B cell (primary cell): ENCODE data around the gene POLR2F. TPM values are rescaled to one million over a fixed set of nuclear protein-coding genes. Genes with fewer than 3 reads are reported as not detected.

Experiments used
- ATAC-seq: fragments of 200-7000 bp; cut with Tn5 transposase; one replicate; pipeline ENCODE4 v1.10.0; 2021; ENCODE audit warnings: low read depth, mild to moderate bottlenecking, moderate number of reproducible peaks, moderate library complexity
- CTCF ChIA-PET: fragments of 350-600 bp; sonication (Branson Sonifier 250); formaldehyde crosslinking; loops from one replicate; lab custom pipeline; 2021; ENCODE audit warnings: antibody characterized with exemption, inconsistent platforms; lab: Charles Lee
- POLR2A ChIA-PET: fragments of 350-600 bp; sonication (Branson Sonifier 250); formaldehyde crosslinking; loops from one replicate; lab custom pipeline; 2021; ENCODE audit warnings: antibody characterized with exemption; lab: Charles Lee
- DNase-seq: peaks from one replicate; pipeline ENCODE4 v3.0.0; 2013
- H2AFZ ChIP-seq: 2 replicates; pipeline ENCODE4 v1.6.1; 2012; ENCODE audit warnings: mild to moderate bottlenecking, low read depth, low read length; ENCODE audit not compliant: insufficient read depth, poor library complexity, severe bottlenecking
- H3K27ac ChIP-seq, 2 donors: 1 replicate in 1 of 2; 2 replicates in 1 of 2; pipeline ENCODE4 v1.5.1; 2012 to 2013; ENCODE audit warnings: low read length in 2 of 2, mild to moderate bottlenecking in 2 of 2, moderate library complexity in 1 of 2
- H3K27me3 ChIP-seq, 4 experiments: fragments of 200-600 bp in 1 of 4; sonication (generic) in 1 of 4; replicated peaks in 1 of 4; 1 replicate in 2 of 4; 2 replicates in 2 of 4; pipeline versions ENCODE4 v1.6.1 to v1.7.0; 2013 to 2016; ENCODE audit warnings: low read length in 3 of 4, mild to moderate bottlenecking in 2 of 4, mixed read lengths in 1 of 4, moderate library complexity in 1 of 4; ENCODE audit not compliant: insufficient read depth in 4 of 4, control insufficient read depth in 3 of 4; ENCODE audit errors: control extremely low read depth in 1 of 4
- H3K36me3 ChIP-seq, 2 experiments: replicated peaks in 1 of 2; 1 replicate in 1 of 2; 2 replicates in 1 of 2; pipeline versions ENCODE4 v1.6.1 to v1.7.1; 2013; ENCODE audit warnings: low read length in 1 of 2; ENCODE audit not compliant: insufficient read depth in 2 of 2, control insufficient read depth in 1 of 2; ENCODE audit errors: control extremely low read depth in 1 of 2, extremely low read depth in 1 of 2
- H3K4me1 ChIP-seq, 2 donors: fragments of 200-600 bp in 1 of 2; sonication (generic) in 1 of 2; 1 replicate in 1 of 2; 2 replicates in 1 of 2; pipeline versions ENCODE4 v1.5.1 to v1.6.1; 2013 to 2017; ENCODE audit warnings: low read length in 2 of 2; ENCODE audit not compliant: control insufficient read depth in 2 of 2, insufficient read depth in 2 of 2
- H3K4me2 ChIP-seq: replicated peaks from 2 replicates; pipeline ENCODE3; 2012; ENCODE audit warnings: mild to moderate bottlenecking, low read depth, low read length; ENCODE audit not compliant: poor library complexity, severe bottlenecking
- H3K4me3 ChIP-seq, 5 experiments: fragments of 200-600 bp in 1 of 5; sonication (generic) in 1 of 5; 1 replicate in 3 of 5; 2 replicates in 2 of 5; pipeline versions ENCODE4 v1.5.1 to v1.7.0; 2011 to 2016; ENCODE audit warnings: low read length in 4 of 5, mild to moderate bottlenecking in 4 of 5, low read depth in 2 of 5, control low read depth in 1 of 5, moderate library complexity in 1 of 5; ENCODE audit not compliant: insufficient read depth in 1 of 5; ENCODE audit errors: control extremely low read depth in 1 of 5, extremely low read depth in 1 of 5
- H3K79me2 ChIP-seq: fragments of 200-600 bp; sonication (generic); one replicate; pipeline ENCODE4 v1.6.0; 2016; ENCODE audit warnings: low read length; ENCODE audit not compliant: control insufficient read depth, insufficient read depth
- H3K9ac ChIP-seq: fragments of 200-600 bp; sonication (generic); 2 replicates; pipeline ENCODE4 v1.6.1; 2017; ENCODE audit warnings: mild to moderate bottlenecking, low read length, moderate library complexity
- H3K9me3 ChIP-seq, 3 donors: one replicate each; pipeline versions ENCODE4 v1.6.1 to v1.7.1; 2013; ENCODE audit warnings: low read length in 2 of 3; ENCODE audit not compliant: control insufficient read depth in 2 of 3, insufficient read depth in 1 of 3; ENCODE audit errors: control extremely low read depth in 1 of 3
- H4K20me1 ChIP-seq: 2 replicates; pipeline ENCODE4 v1.6.0; 2012; ENCODE audit warnings: mild to moderate bottlenecking, low read length; ENCODE audit not compliant: insufficient read depth, control insufficient read depth, poor library complexity, severe bottlenecking
- H3K27ac Mint-ChIP-seq: one replicate; pipeline ENCODE4 v1.8.0; 2021; ENCODE audit warnings: mixed read lengths
- H3K27me3 Mint-ChIP-seq: one replicate; pipeline ENCODE4 v1.8.0; 2021; ENCODE audit warnings: mixed read lengths
- H3K4me1 Mint-ChIP-seq: one replicate; pipeline ENCODE4 v1.8.0; 2021; ENCODE audit warnings: mixed read lengths
- H3K4me3 Mint-ChIP-seq: one replicate; pipeline ENCODE4 v1.8.0; 2021; ENCODE audit warnings: mixed read lengths
- H3K9me3 Mint-ChIP-seq: one replicate; pipeline ENCODE4 v1.8.0; 2022; ENCODE audit warnings: mixed read lengths; ENCODE audit not compliant: insufficient read depth
- EZH2 ChIP-seq: IDR thresholded peaks from 2 replicates; pipeline ENCODE4 v1.6.1; 2012; ENCODE audit warnings: borderline replicate concordance, low read depth, mild to moderate bottlenecking, moderate library complexity, low read length; ENCODE audit not compliant: insufficient read depth, poor library complexity, severe bottlenecking
- WGBS: methylation state at CpG from one replicate; pipeline ENCODE4 v1.1.5; 2013; ENCODE audit warnings: missing lambda C conversion rate; ENCODE audit not compliant: insufficient coverage; 5-methylcytosine and 5-hydroxymethylcytosine counted together
- intact Hi-C: fragments of 100-400 bp; cut with micrococcal nuclease; formaldehyde crosslinking; loops from one replicate; pipeline ENCODE4 v1.10.0; 2022
- polyA plus RNA-seq: library from polyadenylated mRNA; depleted of rRNA; stranded (reverse); fragments of >200 nt; gene quantifications from 2 replicates; pipeline ENCODE4 v1.2.3, GENCODE V29; 2012
- total RNA-seq, 2 donors: library from RNA; stranded (reverse); fragments of 120-200 nt in 1 of 2; gene quantifications; 1 replicate in 1 of 2; 2 replicates in 1 of 2; pipeline versions ENCODE4 v1.2.3 to v1.2.4, GENCODE V29; 2013 to 2022
- TF ChIP-seq, protein P1 (sequence below): fragments of 200-600 bp; IDR thresholded peaks from one replicate; pipeline ENCODE4 v1.8.0; 2022; ENCODE audit warnings: antibody characterized with exemption, mild to moderate bottlenecking

Gene POLR2F
- total and polyA plus RNA-seq, 2 donors (not counting 1 experiment from before 2014, with no cell fraction given) = 41.8 to 49.6 TPM

DNA sequence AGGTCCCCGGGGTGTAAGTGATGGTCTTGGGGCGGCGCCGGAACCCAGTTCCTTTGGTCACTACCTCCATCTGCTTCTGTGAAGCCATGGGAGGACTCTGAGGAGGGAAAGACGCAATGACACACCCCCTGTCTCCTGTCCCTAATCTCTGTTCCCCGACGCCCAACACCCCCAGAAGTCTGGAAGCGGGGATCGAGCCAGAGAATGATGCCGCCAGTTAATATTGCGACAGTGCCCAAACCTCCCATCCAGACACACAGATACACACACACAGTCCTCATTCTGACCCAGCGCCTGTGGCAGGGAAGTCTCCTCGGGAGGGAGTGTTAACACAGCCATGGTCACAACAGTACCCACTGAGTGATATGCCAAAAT lies 450 bp upstream of the POLR2F start:
- Histone ChIP-seq H3K4me3 (peak overlapping the region; percentile 64 to 99 (median 88)), H3K27me3 (peaks cover 2 to 14% (median 8%) of the 10 kb centered on the region in 4 experiments), H3K27ac (no peak overlapping the region), H3K4me2 (peak overlapping the region; percentile 87), H2AFZ (peak overlapping the region; percentile 84), H3K4me1 (peaks cover 17 to 20% of the 10 kb centered on the region in 2 donors), H3K9ac (peak overlapping the region; percentile 75), H3K9me3 (no peaks in the 10 kb centered on the region), H4K20me1 (no peaks in the 10 kb centered on the region), H3K79me2 (peaks cover 21% of the 10 kb centered on the region), H3K36me3 (peaks cover 3 to 14% of the 10 kb centered on the region in 2 experiments)
- POLR2A ChIA-PET = interaction anchor here (0.5 to 1.1 kb wide), 2 partner anchors 32 to 47 kb away, joined by 3 to 7 read pairs; partner anchors contain the start of gene MICALL1
- peaks cover 14% of the 10 kb centered on the region for H3K27me3 Mint-ChIP-seq
- peaks cover 26% of the 10 kb centered on the region for H3K4me1 Mint-ChIP-seq
- peak overlapping the region; percentile 97 for H3K27ac Mint-ChIP-seq
- WGBS = 0% methylated on average over 13 of the region's 13 CpGs
- CTCF ChIA-PET = interaction anchor here (0.7 to 2.1 kb wide), 3 partner anchors 12 to 145 kb away, joined by 3 to 18 read pairs (median 6); partner anchors contain the start of gene GCAT
- no peak for TF ChIP-seq EZH2
- TF ChIP-seq, protein P1, sequence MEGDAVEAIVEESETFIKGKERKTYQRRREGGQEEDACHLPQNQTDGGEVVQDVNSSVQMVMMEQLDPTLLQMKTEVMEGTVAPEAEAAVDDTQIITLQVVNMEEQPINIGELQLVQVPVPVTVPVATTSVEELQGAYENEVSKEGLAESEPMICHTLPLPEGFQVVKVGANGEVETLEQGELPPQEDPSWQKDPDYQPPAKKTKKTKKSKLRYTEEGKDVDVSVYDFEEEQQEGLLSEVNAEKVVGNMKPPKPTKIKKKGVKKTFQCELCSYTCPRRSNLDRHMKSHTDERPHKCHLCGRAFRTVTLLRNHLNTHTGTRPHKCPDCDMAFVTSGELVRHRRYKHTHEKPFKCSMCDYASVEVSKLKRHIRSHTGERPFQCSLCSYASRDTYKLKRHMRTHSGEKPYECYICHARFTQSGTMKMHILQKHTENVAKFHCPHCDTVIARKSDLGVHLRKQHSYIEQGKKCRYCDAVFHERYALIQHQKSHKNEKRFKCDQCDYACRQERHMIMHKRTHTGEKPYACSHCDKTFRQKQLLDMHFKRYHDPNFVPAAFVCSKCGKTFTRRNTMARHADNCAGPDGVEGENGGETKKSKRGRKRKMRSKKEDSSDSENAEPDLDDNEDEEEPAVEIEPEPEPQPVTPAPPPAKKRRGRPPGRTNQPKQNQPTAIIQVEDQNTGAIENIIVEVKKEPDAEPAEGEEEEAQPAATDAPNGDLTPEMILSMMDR = no peak
- no peaks in the 10 kb centered on the region for H3K9me3 Mint-ChIP-seq
- H3K4me3 Mint-ChIP-seq = peak overlapping the region; percentile 99
- intact Hi-C loops = loop anchor here (1.0 to 5.0 kb wide), 4 partner anchors 18 to 136 kb away; partner anchors contain the start of genes EIF3L and MICALL1
- ATAC-seq (peak; percentile 51), DNase-seq (no peak)

GRCh38 chr22:37954686-37955085 lies 1.2 kb downstream of the POLR2F start:
- H3K27ac Mint-ChIP-seq = no peak overlapping the region
- ATAC-seq (no peak), DNase-seq (no peak)
- H3K27me3 Mint-ChIP-seq = peaks cover 14% of the 10 kb centered on the region
- H3K9me3 ChIP-seq = no peaks in the 10 kb centered on the region
- 81% methylated on average over 4 of the region's 4 CpGs for whole genome bisulfite sequencing
- peak overlapping the region; percentile 87 for H3K4me2 ChIP-seq
- POLR2A ChIA-PET = interaction anchor here (0.5 to 0.7 kb wide), 6 partner anchors 16 to 260 kb away, joined by 3 to 5 read pairs (median 4); partner anchors contain the start of gene PICK1
- CTCF ChIA-PET = interaction anchor here (0.6 to 2.1 kb wide), 5 partner anchors 11 to 156 kb away, joined by 3 to 18 read pairs (median 3); partner anchors contain the start of gene MICALL1
- peaks cover 17 to 20% of the 10 kb centered on the region in 2 donors for H3K4me1 ChIP-seq
- peaks cover 21% of the 10 kb centered on the region for H3K79me2 ChIP-seq
- no peak for TF ChIP-seq EZH2
- TF ChIP-seq, protein P1 = no peak
- H3K4me1 Mint-ChIP-seq = peaks cover 26% of the 10 kb centered on the region
- peak overlapping the region; percentile 75 for H3K9ac ChIP-seq
- peaks cover 2 to 14% (median 8%) of the 10 kb centered on the region in 4 experiments for H3K27me3 ChIP-seq
- no peak overlapping the region for H2AFZ ChIP-seq
- peak overlapping the region; percentile 99 for H3K4me3 Mint-ChIP-seq
- no peaks in the 10 kb centered on the region for H4K20me1 ChIP-seq
- H3K4me3 ChIP-seq = peak overlapping the region in 1 of 5 experiments; percentile 64
- no peak overlapping the region for H3K27ac ChIP-seq
- H3K9me3 Mint-ChIP-seq = no peaks in the 10 kb centered on the region
- intact Hi-C loops = loop anchor here (5.0 kb wide), 1 partner anchor 137 kb away; no protein-coding TSS in a partner anchor
- H3K36me3 ChIP-seq = peaks cover 10 to 29% of the 10 kb centered on the region in 2 experiments
